OCI-LY1 (cell line): Measurements from ENCODE around the gene PDGFRB.

ENCODE experiments used
- EZH2 ChIP-seq: fragments of 200-600 bp; sonication (generic), shearing (Covaris generic); IDR thresholded peaks from 2 replicates; pipeline ENCODE4 v1.8.0; 2017; ENCODE audit warnings: borderline replicate concordance, mixed run types, mild to moderate bottlenecking, antibody characterized with exemption, low read length, moderate library complexity, mixed read lengths
- TF ChIP-seq, protein P1 (sequence below): fragments of 200-600 bp; sonication (generic), shearing (Covaris generic); IDR thresholded peaks from 2 replicates; pipeline ENCODE4 v1.5.1; 2017; ENCODE audit warnings: mild to moderate bottlenecking, antibody characterized with exemption, low read length, moderate library complexity, mixed read lengths

GRCh38 chr5:150195736-150196485 lies 40.3 kb upstream of the PDGFRB start:
- TF ChIP-seq, protein P1, sequence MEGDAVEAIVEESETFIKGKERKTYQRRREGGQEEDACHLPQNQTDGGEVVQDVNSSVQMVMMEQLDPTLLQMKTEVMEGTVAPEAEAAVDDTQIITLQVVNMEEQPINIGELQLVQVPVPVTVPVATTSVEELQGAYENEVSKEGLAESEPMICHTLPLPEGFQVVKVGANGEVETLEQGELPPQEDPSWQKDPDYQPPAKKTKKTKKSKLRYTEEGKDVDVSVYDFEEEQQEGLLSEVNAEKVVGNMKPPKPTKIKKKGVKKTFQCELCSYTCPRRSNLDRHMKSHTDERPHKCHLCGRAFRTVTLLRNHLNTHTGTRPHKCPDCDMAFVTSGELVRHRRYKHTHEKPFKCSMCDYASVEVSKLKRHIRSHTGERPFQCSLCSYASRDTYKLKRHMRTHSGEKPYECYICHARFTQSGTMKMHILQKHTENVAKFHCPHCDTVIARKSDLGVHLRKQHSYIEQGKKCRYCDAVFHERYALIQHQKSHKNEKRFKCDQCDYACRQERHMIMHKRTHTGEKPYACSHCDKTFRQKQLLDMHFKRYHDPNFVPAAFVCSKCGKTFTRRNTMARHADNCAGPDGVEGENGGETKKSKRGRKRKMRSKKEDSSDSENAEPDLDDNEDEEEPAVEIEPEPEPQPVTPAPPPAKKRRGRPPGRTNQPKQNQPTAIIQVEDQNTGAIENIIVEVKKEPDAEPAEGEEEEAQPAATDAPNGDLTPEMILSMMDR = no peak
- TF ChIP-seq EZH2 = no peak
